SK-N-DZ (cell line): ENCODE results near the gene CDC6.

Experiments
- DNase-seq: peaks from one replicate; pipeline ENCODE4 v3.0.0-alpha.2; 2015; ENCODE audit warnings: low spot score

CDC6 gene

DNA sequence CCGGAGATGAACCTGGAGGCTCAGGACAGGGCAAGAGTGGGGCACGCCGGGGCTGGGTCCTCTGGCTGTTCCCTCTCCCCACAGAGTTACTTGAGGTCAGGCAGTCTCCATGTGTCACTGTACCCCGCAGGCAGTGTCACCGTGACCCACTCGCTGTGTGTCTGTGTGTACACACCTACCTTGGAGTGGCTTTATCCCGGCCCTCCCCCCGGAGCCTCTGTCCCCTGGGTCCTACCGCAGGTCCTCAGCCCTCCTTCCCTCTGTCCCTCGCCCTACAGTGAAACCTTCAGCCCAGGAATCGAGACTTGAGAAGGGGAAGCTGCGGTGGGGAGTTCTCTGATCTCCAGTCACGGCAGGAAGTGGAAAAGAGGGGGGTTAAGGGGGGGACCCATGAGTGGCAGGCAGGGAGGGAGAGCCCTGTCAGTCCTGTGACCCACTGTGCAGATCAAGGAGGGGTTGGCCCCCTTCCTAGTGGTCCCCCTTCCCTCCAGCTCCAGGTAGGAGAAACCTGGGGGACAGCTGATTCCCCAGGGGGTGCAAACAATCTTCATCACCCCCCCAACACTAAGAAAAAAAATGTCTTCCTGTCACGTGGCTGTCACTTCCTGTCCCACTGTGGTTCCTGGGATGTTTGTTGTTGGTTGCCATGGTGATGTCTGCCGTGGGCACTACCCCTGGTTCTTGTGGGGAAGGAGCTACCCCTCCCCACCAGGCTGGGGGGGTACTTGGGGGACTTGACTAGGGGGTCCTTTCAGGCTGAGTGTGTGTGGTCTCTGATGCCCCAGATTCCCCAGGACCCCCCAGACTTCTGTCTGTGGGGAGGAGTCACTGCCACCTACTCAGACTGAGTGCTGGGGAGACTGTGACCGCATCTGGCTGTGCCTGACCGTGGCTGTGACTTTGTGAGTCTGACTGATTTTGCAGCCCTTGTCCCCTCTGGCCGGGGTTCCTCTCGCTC is 35.0 kb downstream of the CDC6 start:
- no peak for DNase-seq

DNA sequence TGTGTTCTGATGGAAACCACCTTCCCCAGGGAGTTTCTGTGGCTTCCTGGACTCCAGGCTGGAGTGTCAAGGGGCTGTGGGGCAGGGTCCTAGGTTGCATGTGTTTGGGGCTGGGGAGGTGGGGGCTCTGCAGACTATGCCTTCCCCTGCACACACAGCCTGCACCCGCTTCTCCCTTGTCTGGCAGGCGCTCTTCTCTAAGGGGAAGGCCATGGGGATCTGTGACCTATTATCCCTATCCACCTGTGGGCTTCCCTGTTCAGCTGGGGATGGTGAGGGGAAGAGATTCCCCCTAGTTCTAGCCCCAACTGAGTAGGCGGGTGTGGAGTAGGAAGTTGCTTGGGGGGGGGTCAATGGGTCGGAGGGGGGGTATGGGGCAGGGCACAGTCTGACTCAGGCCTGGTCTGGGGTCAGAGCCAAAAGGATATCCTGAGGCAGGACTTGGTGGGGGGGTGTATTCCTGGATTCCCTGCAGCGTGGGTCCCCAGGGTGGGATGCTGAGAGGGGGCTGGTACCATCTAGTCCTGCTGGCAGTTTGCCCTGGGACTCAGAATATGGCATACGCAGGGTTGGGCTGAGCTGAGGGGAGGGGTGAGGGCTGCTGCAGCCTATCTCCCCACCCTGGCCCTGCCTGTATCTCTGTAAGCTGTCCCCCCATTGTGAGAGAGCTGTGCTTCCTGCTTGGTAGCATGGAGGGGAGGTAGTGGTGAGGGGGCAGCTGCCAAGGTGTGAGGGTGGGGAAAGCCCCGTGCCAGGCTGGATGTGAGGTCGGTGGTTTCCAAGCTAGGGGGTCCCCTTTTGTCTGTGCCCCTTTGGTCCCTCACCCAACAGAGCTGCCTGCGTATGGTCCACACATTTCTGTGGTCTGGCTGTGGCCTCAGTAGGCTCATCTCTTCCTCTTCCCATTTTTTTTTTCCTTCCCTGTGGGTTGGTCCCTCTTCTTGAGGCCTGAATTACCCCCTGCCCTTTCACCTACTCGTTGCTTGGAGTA is 36.0 kb downstream of the CDC6 start:
- DNase-seq: no peak

DNA sequence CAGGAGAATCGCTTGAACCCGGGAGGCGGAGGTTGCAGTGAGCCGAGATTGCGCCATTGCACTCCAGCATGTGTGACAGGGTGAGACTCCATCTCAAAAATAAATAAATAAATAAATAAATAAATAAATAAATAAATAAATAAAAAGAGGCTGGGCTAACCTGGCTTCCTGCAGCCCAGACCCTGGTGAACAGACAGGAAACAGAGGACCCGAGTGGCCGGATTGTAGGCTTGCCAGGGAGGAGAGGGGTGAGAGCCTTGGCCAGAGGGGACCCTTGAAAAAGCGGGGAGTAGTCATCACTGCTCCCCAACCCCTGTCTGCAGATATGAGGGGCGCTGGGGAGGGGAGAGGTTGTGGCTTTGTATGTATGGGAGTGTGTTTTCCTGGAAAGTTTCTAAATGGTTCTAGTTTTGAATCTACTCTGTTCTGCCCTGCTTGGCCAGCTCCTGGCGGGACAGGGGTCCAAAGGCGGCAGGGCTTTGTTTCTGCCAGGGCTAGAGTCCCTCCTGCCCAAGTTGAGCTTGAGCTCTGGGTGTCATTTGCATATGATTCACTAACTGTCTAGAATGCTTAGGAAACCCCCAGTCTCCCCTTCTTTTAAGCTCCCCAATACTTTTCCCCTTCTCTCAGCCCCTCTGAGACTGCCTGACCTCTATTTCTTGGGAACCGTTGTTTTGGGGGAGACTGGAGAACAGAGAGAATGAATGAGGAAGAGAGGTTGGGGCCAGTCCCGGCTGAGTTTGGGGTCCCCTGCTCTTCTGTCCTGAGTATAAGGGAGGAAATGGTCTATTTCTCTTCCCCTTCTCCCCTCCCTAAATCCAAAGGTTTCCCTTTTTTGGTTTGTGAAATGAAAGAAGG is 37.7 kb downstream of the CDC6 start:
- DNase-seq: no peak

DNA sequence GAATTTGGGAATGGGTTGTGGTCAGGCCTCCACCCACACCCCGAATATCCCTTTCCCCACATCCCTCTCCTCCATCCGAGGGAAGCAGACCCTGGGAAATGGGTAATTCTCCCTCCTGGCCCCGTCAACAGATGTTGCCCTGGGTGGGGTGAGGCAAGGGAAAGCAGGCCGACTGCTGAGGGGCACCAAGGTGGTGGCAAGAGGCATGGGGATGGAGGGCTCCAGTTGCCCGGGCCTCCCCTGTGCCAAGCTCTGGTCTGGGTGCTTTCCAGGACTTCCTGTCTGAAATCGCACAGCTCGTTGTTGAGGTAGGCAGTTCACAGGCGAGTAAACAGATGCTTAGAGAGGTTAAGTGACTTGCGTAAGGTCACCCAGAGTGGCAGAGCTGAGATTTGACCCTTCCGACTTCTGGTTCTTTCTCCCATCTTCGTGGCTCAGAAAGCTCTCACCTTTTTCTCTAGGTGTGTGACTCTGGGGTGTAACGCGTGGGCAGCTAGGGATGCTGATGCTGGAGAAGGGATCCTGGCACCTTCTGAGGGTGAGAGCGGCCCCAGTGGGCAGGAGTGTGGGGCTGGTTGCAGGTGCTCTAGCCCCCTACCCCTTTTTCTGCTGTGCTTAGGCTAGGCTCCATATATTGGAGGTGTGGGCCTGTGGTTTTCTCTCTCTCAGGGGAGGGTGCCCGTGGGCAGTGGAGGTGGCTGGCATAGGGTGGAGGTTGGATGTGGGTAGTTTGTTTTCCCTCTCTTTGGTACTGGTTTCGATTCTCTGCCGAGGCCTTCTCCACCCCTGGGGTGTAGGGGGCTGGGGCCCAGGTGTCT is 38.5 kb downstream of the CDC6 start:
- no peak for DNase-seq

DNA sequence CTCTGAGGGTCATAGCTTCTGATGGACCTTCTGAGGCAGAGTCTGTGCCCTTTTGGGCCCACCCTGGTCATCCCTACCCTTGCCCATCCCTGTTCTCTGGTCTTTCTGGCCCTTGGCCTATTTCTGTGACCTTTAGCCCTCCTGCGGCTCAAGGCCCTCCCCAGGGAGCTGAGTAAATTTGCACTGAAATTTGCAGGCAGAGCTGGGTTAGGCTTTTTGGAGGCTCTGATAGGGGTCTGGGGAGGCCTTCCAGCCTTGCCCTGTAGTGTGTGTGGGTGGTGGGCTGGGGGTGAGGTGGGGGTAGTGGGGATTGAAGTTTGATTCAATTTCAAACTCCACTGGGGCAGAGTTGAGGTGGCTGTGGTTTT is 39.1 kb downstream of the CDC6 start:
- DNase-seq: no peak

DNA sequence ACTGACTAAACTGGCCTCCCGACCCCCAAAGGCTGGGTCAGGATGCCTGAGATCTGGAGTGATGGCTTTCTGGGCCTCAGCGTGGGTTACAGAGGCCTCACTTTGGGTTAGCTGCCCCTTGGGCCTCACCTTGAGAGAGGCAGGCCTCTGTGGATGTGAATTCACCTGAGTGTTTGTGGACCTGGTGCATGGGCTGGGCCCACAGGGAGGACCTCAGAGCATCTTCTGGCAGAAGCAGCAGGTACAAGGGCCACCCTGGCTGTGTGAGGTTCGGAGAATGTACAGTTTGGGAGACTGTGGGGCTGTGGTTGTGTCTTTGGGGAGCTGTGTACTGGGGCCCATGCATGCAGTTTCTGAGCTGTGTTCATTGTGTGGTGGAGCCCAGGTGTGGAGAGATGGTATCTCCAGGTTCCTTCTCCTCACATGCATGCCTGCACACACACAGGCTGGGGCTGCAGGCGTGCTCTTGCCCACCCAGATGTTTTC is 39.6 kb downstream of the CDC6 start:
- DNase-seq: no peak

DNA sequence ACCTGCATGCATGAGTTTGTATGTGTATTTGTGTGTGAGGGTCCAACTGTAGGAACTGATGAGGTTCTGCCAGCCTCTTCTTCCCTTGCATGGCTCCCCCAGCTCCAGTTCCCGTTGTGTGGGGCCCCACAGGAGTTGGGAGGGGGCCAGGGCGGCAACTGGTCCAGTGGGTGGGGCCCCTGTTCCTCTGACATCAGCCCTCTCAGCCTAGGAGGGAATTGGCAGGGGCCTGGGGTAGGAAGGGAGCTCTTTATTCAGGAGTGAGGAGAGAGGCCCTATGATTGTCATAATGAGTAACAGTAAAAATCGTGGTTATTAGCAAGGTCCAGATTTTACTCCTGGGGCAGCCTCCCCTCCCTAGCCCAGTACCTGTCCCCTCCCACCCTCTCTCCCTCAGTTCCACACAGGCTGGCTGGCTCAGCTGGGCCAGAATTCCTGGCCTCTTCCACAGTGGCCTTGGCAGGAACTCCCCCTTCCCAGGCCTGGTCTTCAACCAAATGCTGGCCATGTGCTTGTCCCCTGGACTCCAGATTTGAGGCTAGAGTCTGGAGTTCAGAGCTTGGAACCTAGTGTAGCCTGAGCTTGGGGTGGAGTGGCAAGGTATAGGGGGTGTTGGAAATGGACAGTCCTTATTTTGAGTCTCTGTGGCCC is 40.2 kb downstream of the CDC6 start:
- no peak for DNase-seq

DNA sequence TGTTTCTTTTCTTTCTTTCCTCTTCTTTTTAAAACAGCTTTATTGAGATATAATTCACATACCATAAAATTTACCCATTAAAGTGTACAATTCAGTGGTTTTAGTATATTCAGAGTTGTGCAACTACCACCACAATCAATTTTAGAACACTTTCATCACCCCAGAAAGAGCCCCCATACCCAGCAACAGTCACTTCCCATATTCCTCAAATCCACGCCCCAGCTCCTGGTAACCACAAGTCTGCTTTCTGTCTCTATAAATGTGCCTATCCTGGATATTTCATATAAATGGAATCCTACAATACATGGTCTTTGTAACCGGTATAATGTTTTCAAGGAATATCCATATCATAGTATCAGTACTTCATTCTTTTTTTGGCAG is 40.7 kb downstream of the CDC6 start:
- no peak for DNase-seq

DNA sequence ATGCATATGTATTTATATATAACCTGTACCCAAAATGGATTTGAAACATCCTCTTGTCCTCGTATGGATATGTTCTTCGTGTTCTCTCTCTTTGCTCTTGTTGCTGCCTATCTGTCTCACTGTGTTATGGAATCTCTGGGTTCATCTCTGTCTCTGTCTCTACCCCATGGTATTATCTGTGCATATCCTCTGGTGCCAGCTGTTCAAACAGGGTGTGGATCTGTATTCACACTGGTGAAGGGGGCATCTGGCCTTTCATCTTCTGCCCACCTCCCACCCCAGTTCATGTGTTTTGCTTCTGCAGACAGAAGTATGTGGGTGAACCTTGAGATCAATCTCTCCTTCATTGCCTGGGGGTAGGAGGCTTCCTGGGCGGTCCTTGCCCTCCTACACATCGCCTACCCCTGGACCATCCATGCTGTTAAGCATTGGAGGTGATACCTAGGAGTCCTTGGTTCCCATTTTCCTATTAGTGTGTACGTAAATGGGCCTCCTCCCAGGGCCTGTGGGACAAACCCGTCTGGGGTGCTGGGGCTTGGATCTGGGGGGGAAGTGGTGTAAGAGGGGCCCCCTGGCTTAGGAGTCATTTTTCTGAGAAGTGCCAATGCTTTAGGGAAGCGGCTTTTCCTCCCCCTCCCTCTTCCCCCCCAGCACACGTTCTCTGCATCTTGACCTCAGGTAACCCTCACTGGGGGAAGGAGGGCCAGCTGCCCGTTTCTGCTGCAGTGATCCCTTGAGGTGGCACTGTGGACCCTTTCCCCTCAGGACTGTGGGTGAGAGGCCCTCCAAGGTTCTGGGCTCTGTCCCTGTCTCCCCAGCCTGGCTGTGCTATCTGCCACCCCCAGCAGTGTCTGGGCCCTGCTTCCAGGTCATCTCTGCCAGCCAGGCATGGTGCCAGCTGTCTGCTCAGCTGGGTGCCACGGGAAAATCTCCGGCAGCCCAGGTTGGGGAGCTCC is 42.4 kb downstream of the CDC6 start:
- DNase-seq: no peak

DNA sequence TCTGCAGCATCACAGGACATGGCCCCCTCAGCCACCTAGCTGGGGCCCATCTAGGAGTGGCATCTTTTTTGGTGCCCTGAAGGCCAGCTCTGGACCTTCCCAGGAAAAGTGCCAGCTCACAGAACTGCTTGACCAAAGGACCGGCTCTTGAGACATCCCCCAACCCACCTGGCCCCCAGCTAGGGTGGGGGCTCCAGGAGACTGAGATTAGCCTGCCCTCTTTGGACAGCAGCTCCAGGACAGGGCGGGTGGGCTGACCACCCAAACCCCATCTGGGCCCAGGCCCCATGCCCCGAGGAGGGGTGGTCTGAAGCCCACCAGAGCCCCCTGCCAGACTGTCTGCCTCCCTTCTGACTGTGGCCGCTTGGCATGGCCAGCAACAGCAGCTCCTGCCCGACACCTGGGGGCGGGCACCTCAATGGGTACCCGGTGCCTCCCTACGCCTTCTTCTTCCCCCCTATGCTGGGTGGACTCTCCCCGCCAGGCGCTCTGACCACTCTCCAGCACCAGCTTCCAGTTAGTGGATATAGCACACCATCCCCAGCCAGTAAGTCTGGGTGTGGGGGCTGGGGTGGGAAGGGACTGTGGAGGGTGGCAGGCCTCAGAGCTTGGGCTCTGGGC is 43.3 kb downstream of the CDC6 start:
- DNase-seq: no peak

DNA sequence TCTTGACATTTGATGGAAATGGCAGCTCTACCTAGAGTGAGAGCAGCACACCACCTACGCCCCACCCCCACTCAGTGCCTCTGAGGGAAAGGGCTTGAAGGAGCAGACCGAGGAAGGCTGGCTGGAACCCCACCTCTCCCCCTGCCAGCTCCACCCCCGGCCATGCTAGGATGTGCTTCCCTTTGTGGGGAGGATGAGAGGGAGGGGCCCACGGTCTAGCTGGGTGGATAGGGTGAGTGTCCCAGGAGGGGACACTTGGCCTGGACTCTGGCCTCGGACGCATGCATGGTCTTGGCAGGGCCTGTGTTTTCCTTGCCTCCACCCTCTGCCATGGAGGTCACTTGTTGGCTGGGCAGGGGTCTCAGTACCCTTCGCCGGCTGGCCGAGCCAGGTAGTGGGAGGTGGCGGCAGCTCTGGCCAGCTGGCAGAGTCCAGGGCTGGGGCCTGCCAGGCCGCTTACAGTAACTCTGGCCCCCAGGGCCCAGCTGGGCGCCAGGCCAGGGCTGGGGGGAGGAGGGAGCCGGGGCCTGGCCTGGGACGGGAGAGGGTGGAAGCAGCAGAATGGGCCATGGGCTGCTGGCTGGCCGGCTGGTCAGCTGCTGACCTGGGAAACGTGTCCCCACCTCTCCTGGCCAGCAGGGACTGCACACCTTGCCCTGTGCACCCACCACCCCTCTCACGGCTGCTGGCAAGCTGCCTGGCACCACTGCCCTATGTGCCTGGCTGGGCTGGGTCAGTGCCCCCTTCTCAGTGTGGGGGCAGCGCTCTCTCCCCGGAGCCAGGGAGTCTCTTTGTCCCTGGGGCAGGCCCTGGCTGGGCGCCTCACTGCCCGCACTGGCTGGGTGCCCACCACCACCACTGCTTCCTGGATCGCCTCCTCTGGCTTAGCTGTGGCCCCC is 44.3 kb downstream of the CDC6 start:
- no peak for DNase-seq

DNA sequence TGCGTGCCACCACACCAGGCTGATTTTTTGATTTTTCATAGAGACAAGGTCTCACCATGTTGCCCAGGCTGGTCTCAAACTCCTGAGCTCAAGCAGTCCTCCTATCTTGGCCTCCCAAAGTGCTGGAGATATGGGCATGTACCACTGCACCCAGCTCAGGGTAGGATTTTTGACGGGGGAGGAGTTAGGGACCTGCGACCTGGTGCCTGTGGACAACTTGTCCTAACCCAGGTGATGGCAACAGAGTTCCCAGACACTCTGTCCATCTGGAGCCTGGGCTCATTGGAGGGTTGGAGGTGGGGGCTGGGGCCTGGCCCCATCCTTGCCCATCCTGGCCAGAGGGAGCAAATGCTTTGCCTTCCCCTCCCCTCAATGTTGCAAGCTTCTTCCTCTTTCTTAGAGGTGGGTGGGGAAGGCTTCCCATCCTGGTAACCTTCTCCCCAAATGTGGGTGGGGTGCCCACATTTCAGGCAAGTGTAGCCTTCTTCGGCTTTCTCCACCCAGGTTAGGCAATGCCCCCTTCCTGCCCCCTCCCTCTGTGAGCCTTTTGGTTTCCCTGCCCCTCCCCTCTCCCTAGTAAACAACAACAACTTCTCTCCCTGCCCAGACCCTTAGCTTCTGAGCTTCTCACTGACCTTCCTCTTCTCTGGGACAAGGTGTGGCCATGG is 46.2 kb downstream of the CDC6 start:
- DNase-seq: no peak

DNA sequence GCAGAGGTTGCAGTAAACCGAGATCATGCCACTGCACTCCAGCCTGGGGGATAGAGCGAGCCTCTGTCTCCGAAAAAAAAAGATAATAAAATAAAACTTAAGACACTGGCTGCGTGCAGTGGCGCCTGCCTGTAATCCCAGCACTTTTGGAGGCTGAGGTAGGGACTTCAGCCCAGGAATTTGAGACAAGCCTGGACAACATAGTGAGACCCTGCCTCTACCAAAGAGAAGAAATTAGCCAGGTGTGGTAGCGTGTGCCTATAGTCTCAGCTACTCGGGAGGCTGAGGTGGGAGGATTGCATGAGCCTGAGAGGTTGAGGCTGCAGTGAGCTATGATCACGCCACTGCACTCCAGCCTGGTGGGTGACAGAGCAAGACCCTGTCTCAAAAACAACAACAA is 47.9 kb downstream of the CDC6 start:
- no peak for DNase-seq

DNA sequence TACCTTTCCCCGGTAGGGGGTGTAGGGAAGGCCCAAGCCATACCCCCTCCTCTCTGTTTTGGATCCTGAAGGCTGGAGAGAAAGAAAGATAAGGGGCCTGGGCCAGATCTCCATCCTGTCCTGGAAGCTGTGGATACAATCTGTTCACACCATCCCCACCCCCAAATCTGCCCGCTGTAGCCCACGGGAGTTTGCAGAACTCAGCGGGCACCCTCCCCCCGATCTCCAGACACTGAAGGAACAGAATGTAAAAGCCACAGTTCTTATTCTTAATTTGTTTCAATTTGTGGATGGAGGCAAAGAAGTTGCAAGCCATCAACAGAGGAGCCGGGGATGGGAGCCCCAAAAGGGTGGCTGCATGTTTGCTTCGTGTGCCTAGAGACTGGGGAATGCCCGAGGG is 49.7 kb downstream of the CDC6 start:
- no peak for DNase-seq

DNA sequence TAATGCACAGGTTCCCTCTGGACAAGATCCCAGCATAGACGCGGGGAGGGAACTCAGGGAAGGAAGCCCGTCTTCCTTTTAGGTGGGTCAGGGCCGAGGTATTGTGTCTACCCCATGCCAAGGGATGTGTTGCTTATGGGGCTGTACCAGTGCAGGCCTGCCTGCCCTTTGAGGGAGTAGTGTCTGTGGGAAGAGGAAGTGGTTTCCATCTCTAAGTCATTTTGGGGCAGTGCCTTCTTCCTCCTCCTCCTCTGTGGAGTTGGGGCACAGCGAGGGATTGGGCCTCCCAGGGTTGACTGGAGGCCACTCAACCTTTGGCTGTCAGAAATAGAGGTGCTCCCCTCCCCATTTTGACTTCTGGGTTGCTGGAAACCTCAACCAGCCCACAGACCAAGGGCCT is 50.4 kb downstream of the CDC6 start:
- DNase-seq: no peak

DNA sequence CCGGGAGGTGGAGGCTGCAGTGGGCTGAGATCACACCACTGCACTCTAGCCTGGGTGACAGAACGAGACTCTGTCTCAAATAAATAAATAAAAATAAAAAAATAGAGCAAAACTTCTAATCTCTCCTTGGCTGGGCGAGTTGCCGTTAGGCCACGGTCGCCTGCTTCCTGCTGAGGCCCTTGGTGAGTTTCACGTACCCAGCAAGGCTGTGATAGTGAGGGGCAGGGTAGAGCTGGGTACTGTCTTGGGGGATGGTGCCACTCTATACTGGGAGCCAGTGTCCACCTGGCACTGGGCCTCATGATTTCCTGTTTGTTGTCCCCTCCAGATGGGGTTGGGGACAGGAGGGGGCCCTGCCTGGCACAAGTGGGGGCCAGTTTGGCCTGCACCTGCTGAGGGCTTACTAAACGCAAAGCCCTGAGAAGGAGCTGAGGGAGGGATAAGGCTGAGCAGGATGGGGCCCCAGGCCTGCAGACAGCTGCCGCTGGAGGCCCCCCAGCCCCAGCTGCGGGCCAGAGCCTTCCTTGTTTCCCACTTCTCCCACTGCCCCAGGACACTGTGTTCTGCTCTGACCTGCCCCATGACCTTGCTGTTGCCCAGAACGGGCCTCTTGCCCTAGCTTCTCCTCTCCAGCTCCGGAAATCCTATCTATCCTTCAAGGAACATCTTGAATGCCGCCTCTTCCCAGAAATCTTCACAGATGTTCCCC is 51.4 kb downstream of the CDC6 start:
- DNase-seq: no peak
